ENCODE measurements around the gene TGFB2.

Gene TGFB2

GRCh38 chr1:218369688-218370511 lies 24.8 kb downstream of the TGFB2 start:
- no peak for DNase-seq (ENCODE audit: extremely low spot score)
- ChIA-PET CTCF (interaction anchor here (1.4 to 1.5 kb wide), 2 partner anchors 16 to 31 kb away, joined by 3 read pairs; no protein-coding TSS in a partner anchor), POLR2A (no interaction called here)
- TF ChIP-seq CTCF (IDR thresholded peaks at IDR 0.05; ENCODE audit: control extremely low read depth, extremely low read depth, low read depth, missing control alignments), result no peak

- CTCF ChIA-PET, result interaction anchor here (1.1 to 2.8 kb wide), 3 partner anchors 9 to 33 kb away, joined by 3 to 8 read pairs (median 3); no protein-coding TSS in a partner anchor
- no peak for TF ChIP-seq CTCF (IDR thresholded peaks at IDR 0.05; ENCODE audit: control extremely low read depth, extremely low read depth, low read depth, missing control alignments)
- DNase-seq (ENCODE audit: extremely low spot score), result no peak
- POLR2A ChIA-PET, result no interaction called here
These were observed 27.0 kb downstream of the TGFB2 start for GRCh38 chr1:218371927-218372672.

- CTCF ChIA-PET, result no interaction called here
- POLR2A ChIA-PET, result no interaction called here
- no peak for DNase-seq (ENCODE audit: extremely low spot score)
- TF ChIP-seq CTCF (IDR thresholded peaks at IDR 0.05; ENCODE audit: control extremely low read depth, extremely low read depth, low read depth, missing control alignments), result no peak
These were observed 29.5 kb downstream of the TGFB2 start for GRCh38 chr1:218374401-218375353.

- POLR2A ChIA-PET, result no interaction called here
- CTCF ChIA-PET, result interaction anchor here (0.8 to 1.7 kb wide), 4 partner anchors 9 to 21 kb away, joined by 3 to 4 read pairs (median 4); no protein-coding TSS in a partner anchor
- DNase-seq (ENCODE audit: extremely low spot score), result no peak
- no peak for TF ChIP-seq CTCF (IDR thresholded peaks at IDR 0.05; ENCODE audit: control extremely low read depth, extremely low read depth, low read depth, missing control alignments)
These were observed 31.6 kb downstream of the TGFB2 start for GRCh38 chr1:218376722-218377121.

- peak; percentile 15 for DNase-seq (ENCODE audit: extremely low spot score)
- CTCF ChIA-PET, result interaction anchor here (0.8 to 1.2 kb wide), 3 partner anchors 9 to 21 kb away, joined by 3 to 4 read pairs (median 4); no protein-coding TSS in a partner anchor
- POLR2A ChIA-PET, result no interaction called here
- TF ChIP-seq CTCF (IDR thresholded peaks at IDR 0.05; ENCODE audit: control extremely low read depth, extremely low read depth, low read depth, missing control alignments), result no peak
These were observed 32.1 kb downstream of the TGFB2 start for GRCh38 chr1:218377143-218377660.

All from GM10248 (cell line).